Measurements from ENCODE around the gene TLE4.

DNA sequence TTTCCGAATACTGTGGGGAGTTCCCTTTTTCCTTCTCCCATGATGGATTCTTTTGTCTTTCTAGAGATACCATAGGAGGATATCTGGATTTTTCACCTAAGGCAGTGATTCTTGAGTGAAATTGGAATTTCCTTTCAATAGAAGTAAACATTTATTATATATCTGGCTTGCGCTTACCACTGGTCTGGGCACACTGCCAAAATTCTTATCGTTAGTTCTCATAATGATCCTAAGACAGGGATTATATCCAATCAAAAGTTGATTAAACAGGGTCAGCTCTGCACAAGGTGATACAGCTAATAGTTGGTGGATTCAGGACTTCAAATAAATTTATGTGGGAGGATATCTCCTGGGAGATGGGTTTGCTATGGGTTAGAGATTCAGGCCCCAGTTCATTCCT, 9.6 kb downstream of the TLE4 start:
- TF ChIP-seq POLR2AphosphoS5 (IDR thresholded peaks at IDR 0.05; ENCODE audit: low read depth): no peak
- TF ChIP-seq, protein P1, sequence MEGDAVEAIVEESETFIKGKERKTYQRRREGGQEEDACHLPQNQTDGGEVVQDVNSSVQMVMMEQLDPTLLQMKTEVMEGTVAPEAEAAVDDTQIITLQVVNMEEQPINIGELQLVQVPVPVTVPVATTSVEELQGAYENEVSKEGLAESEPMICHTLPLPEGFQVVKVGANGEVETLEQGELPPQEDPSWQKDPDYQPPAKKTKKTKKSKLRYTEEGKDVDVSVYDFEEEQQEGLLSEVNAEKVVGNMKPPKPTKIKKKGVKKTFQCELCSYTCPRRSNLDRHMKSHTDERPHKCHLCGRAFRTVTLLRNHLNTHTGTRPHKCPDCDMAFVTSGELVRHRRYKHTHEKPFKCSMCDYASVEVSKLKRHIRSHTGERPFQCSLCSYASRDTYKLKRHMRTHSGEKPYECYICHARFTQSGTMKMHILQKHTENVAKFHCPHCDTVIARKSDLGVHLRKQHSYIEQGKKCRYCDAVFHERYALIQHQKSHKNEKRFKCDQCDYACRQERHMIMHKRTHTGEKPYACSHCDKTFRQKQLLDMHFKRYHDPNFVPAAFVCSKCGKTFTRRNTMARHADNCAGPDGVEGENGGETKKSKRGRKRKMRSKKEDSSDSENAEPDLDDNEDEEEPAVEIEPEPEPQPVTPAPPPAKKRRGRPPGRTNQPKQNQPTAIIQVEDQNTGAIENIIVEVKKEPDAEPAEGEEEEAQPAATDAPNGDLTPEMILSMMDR (IDR thresholded peaks at IDR 0.05; ENCODE audit: insufficient read depth, low read length): no peak

Measured in HL-60 (cell line).